NT2/D1 (cell line): Measurements from ENCODE around the gene CNN2.

Experiments
- DNase-seq: peaks from one replicate; pipeline ENCODE4 v3.0.0-alpha.2; 2011; ENCODE audit warnings: low read depth, low spot score
- H3K27me3 ChIP-seq: 2 replicates; pipeline ENCODE4 v1.6.0; 2011; ENCODE audit warnings: mild to moderate bottlenecking; ENCODE audit not compliant: insufficient read length, insufficient read depth
- H3K36me3 ChIP-seq: 2 replicates; pipeline ENCODE4 v1.6.1; 2011; ENCODE audit warnings: mild to moderate bottlenecking, low read length, mixed read lengths; ENCODE audit not compliant: insufficient read depth, insufficient read length
- H3K4me1 ChIP-seq: 2 replicates; pipeline ENCODE4 v1.5.1; 2011; ENCODE audit not compliant: insufficient read depth, insufficient read length
- H3K4me3 ChIP-seq: 2 replicates; pipeline ENCODE4 v1.5.1; 2011; ENCODE audit warnings: low read depth; ENCODE audit not compliant: insufficient read length
- H3K9ac ChIP-seq: 2 replicates; pipeline ENCODE4 v1.6.0; 2011; ENCODE audit warnings: low read depth; ENCODE audit not compliant: insufficient read length
- H3K9me3 ChIP-seq: 2 replicates; pipeline ENCODE4 v1.5.1; 2011; ENCODE audit warnings: mild to moderate bottlenecking, low read length; ENCODE audit not compliant: insufficient read depth
- SUZ12 ChIP-seq: IDR thresholded peaks from 2 replicates; pipeline ENCODE4 v1.6.1; 2011; ENCODE audit not compliant: insufficient read length, insufficient read depth; ENCODE audit errors: extremely low read depth
- YY1 ChIP-seq: IDR thresholded peaks from 2 replicates; pipeline ENCODE4 v1.6.1; 2011; ENCODE audit not compliant: insufficient read length, insufficient read depth
- ZNF274 ChIP-seq: IDR thresholded peaks from 2 replicates; pipeline ENCODE4 v1.6.1; 2011; ENCODE audit warnings: mild to moderate bottlenecking, low read depth, low read length

The CNN2 gene

GRCh38 chr19:1025960-1026782 lies at the start of gene CNN2:
Gene CNN2 (plus strand): TSS chr19:1026608. CDS start chr19:1026662, 54 bp downstream.
- no peak for TF ChIP-seq SUZ12
- no peak for TF ChIP-seq ZNF274
- Histone ChIP-seq H3K9ac (peak within 1 kb of the TSS; percentile 94), H3K4me1 (peaks cover 5% of the 10 kb centered on the region), H3K27me3 (no peaks in the 10 kb centered on the region), H3K9me3 (no peaks in the 10 kb centered on the region), H3K4me3 (peak within 1 kb of the TSS; percentile 91), H3K36me3 (peaks cover 31% of the 10 kb centered on the region)
- DNase-seq, result no peak

- H3K9ac ChIP-seq, result peak overlapping the region; percentile 26
- H3K27me3 ChIP-seq, result no peaks in the 10 kb centered on the region
- no peaks in the 10 kb centered on the region for H3K9me3 ChIP-seq
- H3K4me1 ChIP-seq, result peaks cover 21% of the 10 kb centered on the region
- DNase-seq, result no peak
- H3K4me3 ChIP-seq, result no peak overlapping the region
- peaks cover 17% of the 10 kb centered on the region for H3K36me3 ChIP-seq
- no peak for TF ChIP-seq ZNF274
- no peak for TF ChIP-seq YY1
Measured at GRCh38 chr19:977058-977464, 49.3 kb upstream of the CNN2 start.

GRCh38 chr19:979318-979741 lies 47.1 kb upstream of the CNN2 start:
- Histone ChIP-seq H3K9ac (peak overlapping the region; percentile 74), H3K9me3 (no peaks in the 10 kb centered on the region), H3K4me1 (peaks cover 16% of the 10 kb centered on the region), H3K4me3 (no peak overlapping the region), H3K36me3 (peaks cover 3% of the 10 kb centered on the region), H3K27me3 (no peaks in the 10 kb centered on the region)
- no peak for TF ChIP-seq ZNF274
- TF ChIP-seq YY1, result no peak
- no peak for TF ChIP-seq SUZ12
- no peak for DNase-seq

- H3K4me1 ChIP-seq, result peaks cover 19% of the 10 kb centered on the region
- peaks cover 2% of the 10 kb centered on the region for H3K36me3 ChIP-seq
- TF ChIP-seq SUZ12, result no peak
- no peak for TF ChIP-seq ZNF274
- no peak for TF ChIP-seq YY1
- peak overlapping the region; percentile 88 for H3K9ac ChIP-seq
- H3K4me3 ChIP-seq, result peak overlapping the region; percentile 41
- H3K9me3 ChIP-seq, result no peaks in the 10 kb centered on the region
- no peak for DNase-seq
- no peaks in the 10 kb centered on the region for H3K27me3 ChIP-seq
Measured at GRCh38 chr19:980133-980998, 46.0 kb upstream of the CNN2 start.

- Histone ChIP-seq H3K9ac (peak overlapping the region; percentile 64), H3K9me3 (no peaks in the 10 kb centered on the region), H3K4me3 (no peak overlapping the region), H3K4me1 (peaks cover 18% of the 10 kb centered on the region), H3K27me3 (no peaks in the 10 kb centered on the region), H3K36me3 (peaks cover 24% of the 10 kb centered on the region)
- peak; percentile 60 for DNase-seq
- TF ChIP-seq ZNF274 (no peak), YY1 (no peak), SUZ12 (no peak)
Measured at GRCh38 chr19:982567-983170, 43.7 kb upstream of the CNN2 start.

- peak within 1 kb of the TSS; percentile 100 for H3K9ac ChIP-seq
- H3K9me3 ChIP-seq, result no peaks in the 10 kb centered on the region
- TF ChIP-seq YY1 (peak; percentile 94), SUZ12 (no peak)
- H3K27me3 ChIP-seq, result no peaks in the 10 kb centered on the region
- peak within 1 kb of the TSS; percentile 99 for H3K4me3 ChIP-seq
- peaks cover 38% of the 10 kb centered on the region for H3K36me3 ChIP-seq
- peaks cover 15% of the 10 kb centered on the region for H3K4me1 ChIP-seq
- DNase-seq, result peak; percentile 77
Measured at GRCh38 chr19:984165-984967, 42.0 kb upstream of the CNN2 start, which contains the start of gene WDR18. Gene WDR18 (plus strand): TSS chr19:984345. CDS start chr19:984354, 9 bp downstream.

GRCh38 chr19:986083-986482 lies 40.3 kb upstream of the CNN2 start:
- peaks cover 55% of the 10 kb centered on the region for H3K36me3 ChIP-seq
- DNase-seq, result no peak
- H3K4me1 ChIP-seq, result peaks cover 22% of the 10 kb centered on the region

More at GRCh38 chr19:986083-986482, 40.3 kb upstream of the CNN2 start:
- H3K9ac ChIP-seq, result no peak overlapping the region
- no peak overlapping the region for H3K4me3 ChIP-seq
- no peaks in the 10 kb centered on the region for H3K27me3 ChIP-seq
- no peaks in the 10 kb centered on the region for H3K9me3 ChIP-seq
- no peak for TF ChIP-seq SUZ12
- no peak for TF ChIP-seq ZNF274
- TF ChIP-seq YY1, result no peak
